ENCODE data around the gene SHC1.

Gene SHC1

GRCh38 chr1:155012776-155013602, 42.4 kb upstream of the SHC1 start:
- H3K4me3 ChIP-seq (ENCODE audit: low read depth, low read length): no peak overlapping the region
- H3K9me3 ChIP-seq: no peaks in the 10 kb centered on the region
- H3K36me3 ChIP-seq: peaks cover 17% of the 10 kb centered on the region
- no peak for DNase-seq
- H3K27me3 ChIP-seq: no peaks in the 10 kb centered on the region
- peaks cover 33% of the 10 kb centered on the region for H3K4me1 ChIP-seq
- TF ChIP-seq, protein P1, sequence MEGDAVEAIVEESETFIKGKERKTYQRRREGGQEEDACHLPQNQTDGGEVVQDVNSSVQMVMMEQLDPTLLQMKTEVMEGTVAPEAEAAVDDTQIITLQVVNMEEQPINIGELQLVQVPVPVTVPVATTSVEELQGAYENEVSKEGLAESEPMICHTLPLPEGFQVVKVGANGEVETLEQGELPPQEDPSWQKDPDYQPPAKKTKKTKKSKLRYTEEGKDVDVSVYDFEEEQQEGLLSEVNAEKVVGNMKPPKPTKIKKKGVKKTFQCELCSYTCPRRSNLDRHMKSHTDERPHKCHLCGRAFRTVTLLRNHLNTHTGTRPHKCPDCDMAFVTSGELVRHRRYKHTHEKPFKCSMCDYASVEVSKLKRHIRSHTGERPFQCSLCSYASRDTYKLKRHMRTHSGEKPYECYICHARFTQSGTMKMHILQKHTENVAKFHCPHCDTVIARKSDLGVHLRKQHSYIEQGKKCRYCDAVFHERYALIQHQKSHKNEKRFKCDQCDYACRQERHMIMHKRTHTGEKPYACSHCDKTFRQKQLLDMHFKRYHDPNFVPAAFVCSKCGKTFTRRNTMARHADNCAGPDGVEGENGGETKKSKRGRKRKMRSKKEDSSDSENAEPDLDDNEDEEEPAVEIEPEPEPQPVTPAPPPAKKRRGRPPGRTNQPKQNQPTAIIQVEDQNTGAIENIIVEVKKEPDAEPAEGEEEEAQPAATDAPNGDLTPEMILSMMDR (IDR thresholded peaks at IDR 0.05; ENCODE audit: low read depth, low read length): no peak

DNA sequence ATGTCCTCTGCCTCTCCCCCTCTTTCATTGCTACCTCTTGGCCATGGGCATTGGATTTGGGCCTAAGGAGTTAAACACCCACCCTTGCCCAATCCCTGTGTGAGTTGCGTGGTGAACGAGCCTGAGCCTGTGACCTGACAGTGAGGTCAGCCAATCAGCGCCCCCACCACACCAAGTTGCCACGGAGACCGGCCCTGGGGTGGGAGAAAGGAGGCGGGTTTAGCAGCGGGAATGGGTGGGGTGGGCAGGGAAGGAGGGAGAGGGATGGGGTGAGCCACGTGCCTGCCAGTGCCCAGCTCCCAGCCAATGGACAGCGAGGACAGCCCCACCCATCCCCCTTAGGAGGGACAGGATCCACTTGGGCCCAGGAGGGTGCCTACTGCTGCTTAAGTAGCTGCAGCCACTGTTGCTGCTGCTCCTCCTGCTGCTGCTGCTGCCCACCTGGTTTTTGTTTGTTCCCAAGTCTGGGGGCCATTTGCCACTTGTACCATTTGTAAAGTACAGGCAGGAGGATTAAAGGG, 41.5 kb upstream of the SHC1 start:
- DNase-seq: peak; percentile 86
- Histone ChIP-seq H3K4me3 (ENCODE audit: low read depth, low read length) (no peak overlapping the region), H3K27me3 (no peaks in the 10 kb centered on the region), H3K9me3 (no peaks in the 10 kb centered on the region), H3K4me1 (peaks cover 29% of the 10 kb centered on the region), H3K36me3 (peaks cover 17% of the 10 kb centered on the region)
- TF ChIP-seq, protein P1 (IDR thresholded peaks at IDR 0.05; ENCODE audit: low read depth, low read length): no peak

DNA sequence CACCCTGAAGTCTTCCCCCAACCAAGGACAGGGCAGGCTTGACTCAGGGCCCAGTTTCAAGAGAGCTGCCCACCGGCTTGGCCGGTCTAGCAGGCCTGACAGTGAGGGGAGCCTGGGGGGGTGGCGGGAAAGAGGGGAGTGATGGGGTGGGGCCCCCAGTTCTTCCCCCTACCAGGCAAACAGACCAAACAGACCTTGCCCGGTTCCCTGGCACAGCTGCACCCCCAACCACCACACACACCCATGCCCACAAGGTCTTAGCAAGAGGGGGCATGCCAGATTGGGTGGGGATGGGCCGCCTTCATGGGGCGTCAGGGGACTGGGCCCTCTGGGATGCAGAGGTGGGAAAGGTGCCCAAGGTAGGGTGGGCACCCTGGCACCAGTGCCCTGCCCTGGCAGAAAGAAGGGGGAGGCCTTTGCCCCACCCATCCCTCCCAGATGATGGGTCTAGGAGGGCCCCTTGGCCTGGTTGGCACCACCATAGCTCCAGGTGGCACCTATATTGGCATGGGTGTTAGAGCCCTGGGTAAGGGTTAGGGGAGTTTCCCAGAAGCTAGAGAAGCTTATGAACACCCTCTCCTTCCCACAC, 41.0 kb upstream of the SHC1 start:
- TF ChIP-seq, protein P1 (IDR thresholded peaks at IDR 0.05; ENCODE audit: low read depth, low read length): no peak
- peaks cover 14% of the 10 kb centered on the region for H3K36me3 ChIP-seq
- no peak for DNase-seq
- H3K9me3 ChIP-seq: no peaks in the 10 kb centered on the region
- H3K4me1 ChIP-seq: peaks cover 24% of the 10 kb centered on the region
- H3K27me3 ChIP-seq: no peaks in the 10 kb centered on the region
- no peak overlapping the region for H3K4me3 ChIP-seq (ENCODE audit: low read depth, low read length)

GRCh38 chr1:155011004-155011416, 40.5 kb upstream of the SHC1 start:
- no peaks in the 10 kb centered on the region for H3K27me3 ChIP-seq
- H3K4me3 ChIP-seq (ENCODE audit: low read depth, low read length): no peak overlapping the region
- H3K4me1 ChIP-seq: peaks cover 23% of the 10 kb centered on the region
- TF ChIP-seq, protein P1 (IDR thresholded peaks at IDR 0.05; ENCODE audit: low read depth, low read length): no peak
- DNase-seq: no peak
- H3K9me3 ChIP-seq: no peaks in the 10 kb centered on the region
- H3K36me3 ChIP-seq: peaks cover 9% of the 10 kb centered on the region

GRCh38 chr1:155010211-155010918, 39.8 kb upstream of the SHC1 start:
- no peak for DNase-seq
- Histone ChIP-seq H3K4me1 (peaks cover 23% of the 10 kb centered on the region), H3K36me3 (peaks cover 9% of the 10 kb centered on the region; the same call in 1 of the 2 replicates), H3K9me3 (no peaks in the 10 kb centered on the region), H3K27me3 (no peaks in the 10 kb centered on the region), H3K4me3 (ENCODE audit: low read depth, low read length) (no peak overlapping the region)
- TF ChIP-seq, protein P1 (IDR thresholded peaks at IDR 0.05; ENCODE audit: low read depth, low read length): no peak
